ELR (cell line): ENCODE measurements around the gene PTPRD.

ENCODE experiments used
- DNase-seq: peaks from one replicate; pipeline ENCODE4 v3.0.0-alpha.2; 2015; ENCODE audit warnings: low read depth

The PTPRD gene

GRCh38 chr9:8683496-8683895, 1929.3 kb downstream of the PTPRD start:
- DNase-seq, result no peak

DNA sequence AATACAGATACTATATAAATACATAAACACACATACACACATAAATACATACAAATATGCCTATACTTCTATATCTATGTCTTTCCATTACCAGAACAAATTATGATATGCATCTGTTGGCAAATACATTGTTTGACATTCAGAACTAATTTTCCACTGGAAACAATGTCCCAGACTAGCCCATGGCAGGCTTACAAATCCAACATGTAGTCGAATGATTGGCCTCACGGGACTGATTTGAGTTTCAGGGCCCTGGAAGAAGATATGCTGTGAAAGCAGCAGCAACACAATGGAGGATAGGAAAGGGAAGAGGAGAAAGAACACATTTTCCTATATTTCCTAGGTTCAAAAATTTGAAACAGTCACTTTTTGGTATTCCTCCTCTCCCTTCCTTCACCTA, 1932.1 kb downstream of the PTPRD start:
- no peak for DNase-seq

DNA sequence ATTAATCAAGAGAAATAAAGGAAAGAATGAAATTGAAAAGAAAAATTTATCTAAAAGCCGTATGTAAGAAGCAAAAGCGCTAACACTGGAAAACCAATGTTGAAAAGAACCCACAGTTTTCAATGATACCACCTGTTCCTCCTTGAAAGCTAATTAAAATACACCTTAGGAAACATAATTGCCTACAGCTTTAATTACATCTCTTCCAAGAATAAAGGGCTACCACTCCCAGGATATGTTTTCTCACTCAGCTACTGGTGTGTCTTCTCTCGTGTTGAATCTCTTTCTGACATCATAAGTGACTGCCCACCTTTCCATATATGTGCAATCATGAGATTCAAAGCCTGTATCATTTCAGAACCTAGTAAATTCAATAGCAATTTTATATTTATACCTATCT, 1932.6 kb downstream of the PTPRD start:
- DNase-seq, result no peak

DNA sequence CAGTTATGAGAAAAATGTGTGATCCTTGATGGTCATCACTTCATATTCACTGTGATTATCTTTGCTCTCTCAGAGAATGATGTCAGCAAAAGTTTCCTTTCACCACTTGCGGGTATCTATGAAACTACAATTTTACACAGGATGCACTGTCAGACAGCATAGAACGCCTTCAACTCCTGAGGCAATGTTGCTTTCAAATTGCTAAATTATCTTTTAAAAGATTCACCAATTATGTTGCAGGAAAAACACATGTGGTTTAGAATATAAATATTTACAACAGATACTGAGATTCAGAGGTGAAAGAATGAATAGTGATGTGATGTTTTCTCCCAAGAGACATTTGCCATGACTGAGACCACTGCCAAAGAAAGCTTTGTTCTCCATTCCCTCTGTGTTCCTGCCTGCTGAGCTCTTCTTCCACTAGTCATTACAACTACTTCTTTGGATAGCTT, 1933.4 kb downstream of the PTPRD start:
- DNase-seq, result no peak

- no peak for DNase-seq
Observed at GRCh38 chr9:8677741-8678140, 1935.1 kb downstream of the PTPRD start.

- DNase-seq, result no peak
Observed at GRCh38 chr9:8674536-8674935, 1938.3 kb downstream of the PTPRD start.

DNA sequence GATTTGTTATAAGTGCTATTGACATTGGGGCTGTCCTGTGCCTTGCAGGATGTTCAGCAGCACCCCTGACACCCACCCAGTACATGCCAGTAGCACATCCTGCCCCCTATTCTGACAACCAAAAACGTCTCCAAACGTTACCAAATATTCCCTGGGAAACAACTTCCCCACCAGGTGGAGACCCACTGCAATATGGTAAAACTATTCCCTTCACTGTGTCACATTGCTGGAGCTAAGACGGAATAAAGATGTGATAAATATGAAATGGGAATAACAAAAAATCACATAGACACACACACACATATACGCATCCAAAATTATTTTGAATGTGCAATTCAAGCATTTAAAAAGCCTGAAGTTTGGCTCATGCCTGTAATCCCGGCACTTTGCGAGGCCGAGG, 1939.0 kb downstream of the PTPRD start:
- no peak for DNase-seq

DNA sequence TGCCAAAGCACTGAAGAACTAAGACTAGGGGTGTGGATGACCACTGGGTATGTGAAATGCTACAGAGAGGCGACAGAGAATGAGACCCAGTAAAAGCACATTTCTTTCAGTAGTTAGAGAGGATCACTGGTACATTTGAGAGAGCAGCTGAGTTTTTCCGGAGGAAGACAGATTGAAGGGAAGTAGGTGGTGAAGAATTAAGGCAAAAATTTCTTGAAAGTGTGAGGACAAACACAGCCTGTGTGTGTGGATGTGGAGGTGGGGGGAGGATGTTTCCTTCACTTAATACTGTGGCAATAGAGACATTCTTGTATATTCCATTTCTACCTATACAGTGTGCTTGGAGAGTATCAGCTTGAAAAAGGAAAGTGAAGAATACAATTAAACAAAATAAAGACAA, 1942.1 kb downstream of the PTPRD start:
- DNase-seq, result no peak

DNA sequence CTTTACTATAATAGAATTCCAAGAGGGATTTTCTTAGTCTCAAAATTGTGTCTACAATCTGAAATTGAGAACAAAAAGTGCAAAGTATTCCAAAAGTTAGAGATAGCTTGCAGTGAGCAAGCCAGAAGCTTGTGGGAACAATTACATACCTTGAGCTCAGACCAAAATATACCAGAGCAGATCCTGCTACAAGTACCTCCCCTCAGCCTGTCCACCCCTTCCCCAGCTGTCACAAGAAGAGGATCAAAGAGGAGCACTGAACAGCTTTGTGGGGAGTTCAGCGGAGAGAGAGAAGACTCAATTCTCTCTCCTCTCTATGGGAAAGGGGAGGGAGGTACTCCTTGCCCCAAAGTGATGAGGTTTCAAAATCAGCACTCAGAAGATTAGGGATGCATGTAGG, 1944.1 kb downstream of the PTPRD start:
- DNase-seq, result no peak

DNA sequence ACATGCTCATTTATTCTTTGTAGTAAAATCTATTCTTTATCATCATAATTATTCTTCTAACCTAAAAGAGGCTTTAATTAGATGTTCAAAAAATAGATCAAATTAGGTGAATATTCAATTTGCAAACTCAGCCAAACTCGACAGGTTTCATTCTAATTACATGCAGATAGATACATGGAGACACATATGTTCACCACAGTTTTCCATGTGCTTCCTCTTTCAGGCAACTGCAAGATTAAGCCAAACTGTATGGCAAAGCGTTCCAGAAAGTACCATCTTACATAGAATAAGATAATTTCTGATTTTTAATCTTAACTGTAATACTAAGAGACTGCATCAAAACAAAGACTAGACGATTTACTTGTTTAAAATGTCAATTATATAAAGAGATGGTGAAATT, 1944.6 kb downstream of the PTPRD start:
- DNase-seq, result no peak

- no peak for DNase-seq
Observed at GRCh38 chr9:8666060-8666459, 1946.7 kb downstream of the PTPRD start.

DNA sequence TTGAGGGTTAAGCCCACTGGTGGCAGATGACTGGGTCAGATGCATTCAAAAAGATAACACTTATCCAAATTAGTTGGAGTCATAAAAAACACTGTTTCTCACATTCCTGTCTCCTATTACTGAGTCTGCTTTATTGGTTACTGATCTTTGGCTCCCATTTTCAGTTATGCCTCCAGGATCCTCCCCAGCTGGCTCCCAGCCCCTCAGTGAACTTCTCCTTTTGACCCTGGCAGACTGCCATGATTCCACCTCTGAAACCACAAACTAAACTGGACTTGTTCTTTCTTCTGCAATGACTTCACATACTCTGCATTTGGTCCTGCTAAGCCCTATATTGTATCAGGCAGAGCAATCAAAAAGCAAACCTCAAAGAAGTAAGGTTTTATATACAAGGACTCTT, 1952.4 kb downstream of the PTPRD start:
- DNase-seq, result no peak

GRCh38 chr9:8659108-8659507, 1953.7 kb downstream of the PTPRD start:
- no peak for DNase-seq

DNA sequence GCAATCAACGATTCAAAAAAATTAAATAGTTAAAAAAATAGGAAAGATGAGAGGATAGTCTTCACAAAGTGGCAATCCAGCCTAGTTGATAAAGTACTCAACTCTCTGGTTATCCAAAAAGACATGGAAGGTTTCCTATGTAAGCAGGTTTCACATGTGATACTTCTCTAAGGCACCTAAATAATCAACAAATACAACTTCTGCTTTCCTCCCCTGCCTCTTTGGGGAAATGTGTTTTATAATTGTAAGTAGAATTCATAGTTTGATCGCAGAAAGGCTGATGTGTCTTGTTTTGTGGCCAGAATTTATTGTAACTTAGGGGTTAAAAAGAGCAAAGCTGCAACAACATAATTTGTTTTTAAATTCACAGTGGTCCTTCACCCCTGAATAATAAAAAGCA, 1957.7 kb downstream of the PTPRD start:
- DNase-seq, result no peak

- DNase-seq, result no peak
Observed at GRCh38 chr9:8653855-8654254, 1958.9 kb downstream of the PTPRD start.

GRCh38 chr9:8653111-8653510, 1959.7 kb downstream of the PTPRD start:
- no peak for DNase-seq

DNA sequence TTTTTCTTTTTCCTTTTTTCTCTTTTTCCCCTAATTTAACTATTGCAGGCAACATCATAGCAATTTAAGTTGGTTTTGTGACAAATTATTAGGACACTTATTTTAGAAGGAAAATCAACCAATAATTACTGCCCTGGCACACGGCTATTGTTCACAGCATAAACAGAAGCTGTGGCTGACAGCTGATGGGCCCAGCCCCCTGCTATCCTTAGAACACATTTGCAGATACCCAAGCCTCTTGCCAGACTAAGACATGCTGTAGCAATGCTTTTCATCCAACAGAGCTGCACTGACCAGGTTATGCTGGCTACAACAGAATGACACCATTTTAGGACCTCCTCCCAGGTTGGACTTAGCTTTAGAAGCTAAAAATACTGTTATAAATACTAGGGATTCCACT, 1960.5 kb downstream of the PTPRD start:
- DNase-seq, result no peak

- DNase-seq, result no peak
Observed at GRCh38 chr9:8651846-8652215, 1961.0 kb downstream of the PTPRD start.

GRCh38 chr9:8651070-8651845, 1961.5 kb downstream of the PTPRD start:
- no peak for DNase-seq

DNA sequence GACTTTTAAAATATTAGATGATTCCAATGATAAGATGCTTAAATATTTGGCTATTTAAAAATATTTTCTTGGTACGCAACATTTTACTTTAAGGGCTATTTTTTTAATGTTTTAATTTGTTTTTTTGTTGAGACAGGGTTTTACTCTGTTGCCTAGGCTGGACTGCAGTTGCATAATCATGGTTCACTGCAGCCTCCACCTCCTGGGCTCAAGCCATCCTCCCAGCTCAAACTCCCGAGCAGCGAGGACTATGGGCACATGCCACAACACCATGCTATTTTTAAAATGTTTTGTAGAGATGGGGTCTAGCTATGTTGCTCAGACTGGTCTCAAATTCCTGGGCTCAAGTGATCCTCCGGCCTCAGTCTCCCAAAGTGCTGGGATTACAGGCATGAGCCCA, 1963.0 kb downstream of the PTPRD start:
- no peak for DNase-seq

GRCh38 chr9:8649160-8649559, 1963.6 kb downstream of the PTPRD start:
- DNase-seq, result no peak

GRCh38 chr9:8648271-8648845, 1964.4 kb downstream of the PTPRD start:
- no peak for DNase-seq

DNA sequence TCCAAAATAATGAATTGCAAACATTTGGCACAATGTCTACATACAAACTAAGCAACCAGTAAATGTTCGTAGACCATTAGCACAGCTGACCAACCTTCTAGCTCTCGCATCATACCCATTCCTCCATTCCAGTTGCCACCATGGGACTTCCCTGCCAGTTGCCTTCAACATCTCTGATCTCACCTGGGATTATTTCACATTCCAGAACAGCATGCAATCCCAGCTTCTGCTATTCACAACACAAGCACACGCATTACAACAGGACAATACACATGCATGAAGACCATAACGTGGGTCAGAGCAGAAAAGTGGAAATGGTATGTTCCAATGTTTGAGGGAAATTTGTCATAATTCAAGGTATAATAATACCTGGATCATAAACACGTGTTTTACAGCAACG, 1965.0 kb downstream of the PTPRD start:
- no peak for DNase-seq

GRCh38 chr9:8644571-8644970, 1968.2 kb downstream of the PTPRD start:
- no peak for DNase-seq
